RWPE1 (cell line): ENCODE measurements around the gene VPS36.

Source experiments
- CTCF ChIA-PET: fragments of 350-600 bp; sonication (Branson Sonifier 250); formaldehyde crosslinking; extraction: SDS; loops from one replicate; lab custom pipeline; 2021; lab: Yijun Ruan, JAX
- POLR2A ChIA-PET: fragments of 400-600 bp; formaldehyde crosslinking; extraction: SDS; loops from one replicate; lab custom pipeline; 2020; ENCODE audit warnings: antibody characterized with exemption; ENCODE audit not compliant: low non-redundant PET; lab: Yijun Ruan, JAX
- DNase-seq: peaks from one replicate; pipeline ENCODE4 v3.0.0; 2012; ENCODE audit warnings: low spot score
- H3K27ac ChIP-seq: fragments of 450-650 bp; 2 replicates; pipeline ENCODE4 v1.5.1; 2017
- CTCF ChIP-seq: fragments of 450-650 bp; conservative IDR thresholded peaks from 2 replicates; pipeline ENCODE4 v1.5.1; 2017; ENCODE audit warnings: low read depth, mild to moderate bottlenecking

VPS36 gene

DNA sequence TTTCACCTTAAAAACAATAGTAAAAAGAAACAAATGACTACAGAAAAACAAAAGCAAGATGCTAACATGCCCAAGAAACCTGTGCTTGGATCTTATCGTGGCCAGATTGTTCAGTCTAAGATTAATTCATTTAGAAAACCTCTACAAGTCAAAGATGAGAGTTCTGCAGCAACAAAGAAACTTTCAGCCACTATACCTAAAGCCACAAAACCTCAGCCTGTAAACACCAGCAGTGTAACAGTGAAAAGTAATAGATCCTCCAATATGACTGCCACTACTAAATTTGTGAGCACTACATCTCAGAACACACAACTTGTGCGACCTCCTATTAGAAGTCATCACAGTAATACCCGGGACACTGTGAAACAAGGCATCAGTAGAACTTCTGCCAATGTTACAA is 10.8 kb upstream of the VPS36 start:
- ChIA-PET POLR2A (no interaction called here), CTCF (no interaction called here)
- TF ChIP-seq CTCF = no peak
- no peak for DNase-seq
- H3K27ac ChIP-seq = no peak overlapping the region

DNA sequence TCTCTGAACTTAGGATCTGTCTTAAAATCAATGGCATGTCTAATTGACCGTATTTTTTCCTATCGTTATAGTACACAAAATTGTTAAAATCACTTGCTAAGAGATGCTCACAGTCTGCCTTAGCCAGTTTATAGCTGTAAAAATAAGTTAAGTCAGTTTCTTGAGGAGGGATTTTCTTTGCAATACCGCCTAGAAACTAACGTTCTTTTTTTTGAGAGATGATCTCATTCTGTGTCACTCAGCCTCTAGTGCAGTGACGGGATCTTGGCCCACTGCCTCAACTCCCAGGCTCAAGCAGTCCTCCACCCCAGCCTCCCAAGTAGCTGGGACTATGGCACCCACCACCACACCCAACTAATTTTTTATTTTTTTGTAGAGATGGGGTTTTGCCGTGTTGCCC is 9.2 kb upstream of the VPS36 start:
- ChIA-PET POLR2A (no interaction called here), CTCF (interaction anchor here (1.2 kb wide), 1 partner anchor 9 kb away, joined by 8 read pairs; no protein-coding TSS in a partner anchor)
- H3K27ac ChIP-seq = peak overlapping the region; percentile 72
- TF ChIP-seq CTCF = no peak
- peak; percentile 20 for DNase-seq

- DNase-seq = peak; percentile 62
- CTCF ChIA-PET = no interaction called here
- no peak for TF ChIP-seq CTCF
- H3K27ac ChIP-seq = peak overlapping the region; percentile 95
- POLR2A ChIA-PET = no interaction called here
Measured at GRCh38 chr13:52455677-52456041, 5.2 kb upstream of the VPS36 start.

DNA sequence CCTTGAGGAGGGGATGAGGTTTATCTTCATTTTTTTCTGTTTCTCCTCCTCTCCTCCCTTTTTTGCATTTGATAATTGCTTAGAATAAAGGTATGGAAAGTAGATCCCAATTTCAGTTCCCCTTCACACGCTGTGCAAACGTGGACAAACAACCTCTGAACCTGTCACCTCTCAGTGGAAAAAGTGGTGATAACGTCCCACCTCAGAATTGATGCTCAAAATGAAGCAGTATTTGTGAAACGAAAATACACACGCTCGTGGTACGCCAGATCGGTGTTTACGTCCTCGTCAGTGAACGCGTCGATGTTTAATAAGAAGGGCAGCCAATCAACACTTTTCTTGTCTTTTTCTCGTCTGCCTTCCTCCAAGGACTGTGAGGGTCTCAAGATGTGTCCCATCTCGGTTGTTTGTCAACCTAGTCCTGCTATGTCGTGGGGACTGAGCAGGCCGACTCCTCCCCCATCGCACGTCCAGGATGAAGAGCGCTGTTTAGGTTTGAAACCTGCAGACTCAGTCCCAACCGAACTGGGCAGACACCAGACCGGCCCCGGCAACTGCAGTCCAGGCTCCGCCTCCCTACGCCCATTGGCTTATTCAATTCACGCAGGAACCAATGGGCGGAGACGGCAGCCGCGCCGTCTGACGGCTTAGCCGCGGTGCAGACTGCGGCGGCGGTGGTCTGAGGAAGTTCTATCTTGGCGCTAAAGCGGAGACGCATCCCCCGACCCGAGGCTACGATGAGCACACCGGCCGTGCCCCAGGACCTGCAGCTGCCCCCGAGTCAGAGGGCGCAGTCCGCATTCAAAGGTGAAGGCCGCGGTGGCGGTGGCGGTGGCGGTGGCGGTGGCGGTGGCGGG is 4.6 kb upstream of the VPS36 start, which contains the start of gene CKAP2:
TSS of gene CKAP2 (plus strand) at position 659 of the 857 bp plus-strand sequence. CDS start at position 738, 79 bp downstream.
- no peak for TF ChIP-seq CTCF
- ChIA-PET POLR2A (no interaction called here), CTCF (no interaction called here)
- peak within 1 kb of the TSS; percentile 95 for H3K27ac ChIP-seq
- DNase-seq = peak; percentile 94

GRCh38 chr13:52454459-52454819 is 4.0 kb upstream of the VPS36 start:
- peak; percentile 44 for DNase-seq
- no peak for TF ChIP-seq CTCF
- ChIA-PET CTCF (no interaction called here), POLR2A (no interaction called here)
- peak overlapping the region; percentile 95 for H3K27ac ChIP-seq

- DNase-seq = no peak
- no peak for TF ChIP-seq CTCF
- ChIA-PET CTCF (no interaction called here), POLR2A (no interaction called here)
- H3K27ac ChIP-seq = no peak overlapping the region
Measured at GRCh38 chr13:52452470-52452869, 2.0 kb upstream of the VPS36 start.
